GM12873 (cell line): ENCODE results near the gene KRI1.

Source experiments
- TF ChIP-seq, protein P1 (sequence below): IDR thresholded peaks from 2 replicates; pipeline ENCODE4 v1.5.1; 2012; ENCODE audit warnings: low read depth, mild to moderate bottlenecking, moderate library complexity, low read length, control low read depth; ENCODE audit not compliant: insufficient read depth; ENCODE audit errors: missing control alignments

Gene KRI1

GRCh38 chr19:10544242-10544752 is 21.5 kb downstream of the KRI1 start:
- TF ChIP-seq, protein P1, sequence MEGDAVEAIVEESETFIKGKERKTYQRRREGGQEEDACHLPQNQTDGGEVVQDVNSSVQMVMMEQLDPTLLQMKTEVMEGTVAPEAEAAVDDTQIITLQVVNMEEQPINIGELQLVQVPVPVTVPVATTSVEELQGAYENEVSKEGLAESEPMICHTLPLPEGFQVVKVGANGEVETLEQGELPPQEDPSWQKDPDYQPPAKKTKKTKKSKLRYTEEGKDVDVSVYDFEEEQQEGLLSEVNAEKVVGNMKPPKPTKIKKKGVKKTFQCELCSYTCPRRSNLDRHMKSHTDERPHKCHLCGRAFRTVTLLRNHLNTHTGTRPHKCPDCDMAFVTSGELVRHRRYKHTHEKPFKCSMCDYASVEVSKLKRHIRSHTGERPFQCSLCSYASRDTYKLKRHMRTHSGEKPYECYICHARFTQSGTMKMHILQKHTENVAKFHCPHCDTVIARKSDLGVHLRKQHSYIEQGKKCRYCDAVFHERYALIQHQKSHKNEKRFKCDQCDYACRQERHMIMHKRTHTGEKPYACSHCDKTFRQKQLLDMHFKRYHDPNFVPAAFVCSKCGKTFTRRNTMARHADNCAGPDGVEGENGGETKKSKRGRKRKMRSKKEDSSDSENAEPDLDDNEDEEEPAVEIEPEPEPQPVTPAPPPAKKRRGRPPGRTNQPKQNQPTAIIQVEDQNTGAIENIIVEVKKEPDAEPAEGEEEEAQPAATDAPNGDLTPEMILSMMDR: no peak

DNA sequence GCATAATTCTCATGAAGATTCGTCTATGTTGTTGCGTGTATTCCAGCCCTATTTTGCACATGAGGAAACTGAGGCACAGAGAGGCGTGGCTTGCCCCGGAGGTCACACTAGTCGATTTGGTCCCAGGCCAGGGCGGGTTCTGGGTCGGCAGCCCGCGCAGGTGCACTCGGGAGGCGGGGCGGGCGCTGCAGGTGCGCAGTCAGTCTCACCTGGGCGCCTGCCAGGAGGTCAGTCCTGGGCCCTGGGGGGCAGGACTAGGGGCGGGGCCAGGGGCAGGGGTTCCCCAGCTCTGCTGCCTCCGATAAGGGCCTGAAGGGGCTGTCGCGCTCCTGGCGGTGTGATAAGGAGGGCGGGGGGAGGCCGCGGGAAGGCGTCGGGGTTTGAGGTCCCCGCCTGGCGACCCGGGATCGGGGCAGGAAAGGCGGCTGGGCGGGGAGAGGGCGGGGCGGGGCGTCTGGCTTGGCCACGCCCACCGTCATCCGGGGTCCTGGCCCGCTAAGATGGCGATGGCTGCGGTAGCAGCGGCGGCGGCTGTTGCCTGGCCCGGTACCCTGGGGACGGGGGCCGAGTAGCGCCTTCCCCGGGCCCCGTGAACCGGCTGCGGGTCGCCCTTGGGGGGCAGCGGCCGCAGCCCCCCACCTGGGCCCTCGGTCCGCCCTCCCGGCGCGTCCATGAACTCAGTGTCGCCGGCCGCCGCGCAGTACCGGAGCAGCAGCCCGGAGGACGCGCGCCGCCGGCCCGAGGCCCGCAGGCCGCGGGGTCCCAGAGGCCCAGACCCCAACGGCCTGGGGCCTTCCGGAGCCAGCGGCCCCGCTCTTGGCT is 22.2 kb downstream of the KRI1 start, which contains the start of gene ATG4D:
Gene ATG4D, plus strand, starts transcription at position 485 of the 822 bp plus-strand sequence. Its CDS starts 187 bp downstream, at position 672.
- TF ChIP-seq, protein P1: no peak

DNA sequence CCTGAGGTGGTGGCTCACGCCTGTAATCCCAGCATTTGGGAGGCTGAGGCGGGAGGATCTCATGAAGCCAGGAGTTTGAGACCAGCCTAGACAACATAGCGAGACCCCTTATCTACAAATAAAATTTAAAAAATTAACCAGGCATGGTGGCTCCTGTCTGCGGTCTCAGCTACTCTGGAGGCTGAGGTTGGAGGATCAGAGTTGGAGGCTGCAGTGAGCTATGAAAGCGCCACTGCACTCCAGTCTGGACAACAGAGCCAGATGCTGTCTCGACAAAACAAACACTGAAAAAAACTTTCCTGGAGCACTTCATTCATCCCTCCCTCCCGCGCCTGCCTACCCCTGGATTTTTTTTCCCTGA is 22.8 kb downstream of the KRI1 start:
- TF ChIP-seq, protein P1: no peak

GRCh38 chr19:10538204-10538983 is 27.4 kb downstream of the KRI1 start:
- TF ChIP-seq, protein P1: no peak

DNA sequence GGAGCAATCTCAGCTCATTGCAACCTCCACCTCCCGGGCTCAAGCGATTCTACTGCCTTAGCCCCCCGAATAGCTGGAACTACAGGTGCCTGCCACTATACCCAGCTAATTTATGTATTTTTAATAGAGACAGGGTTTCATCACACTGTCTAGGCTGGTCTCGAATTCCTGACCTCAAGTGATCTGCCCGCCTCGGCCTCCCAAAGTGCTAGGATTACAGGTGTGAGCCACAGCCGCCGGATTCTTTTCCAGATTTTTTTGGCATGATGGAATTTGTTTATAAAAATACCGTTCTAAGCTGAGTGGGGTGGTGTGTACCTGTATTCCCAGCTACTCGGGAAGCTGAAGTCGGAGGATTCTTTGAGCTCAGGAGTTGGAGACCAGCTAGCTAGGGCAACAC is 28.1 kb downstream of the KRI1 start:
- TF ChIP-seq, protein P1: no peak

- TF ChIP-seq, protein P1: no peak
Measured at GRCh38 chr19:10535613-10536012, 30.2 kb downstream of the KRI1 start.
